Germinal center (tissue), 1 donor: Measurements from ENCODE around the gene MYH13.
A peak's percentile ranks its signal among the peaks of the same experiment; 100 is the strongest.
"Not testable (repeated sequence)": the region's sequence is repeated elsewhere in the genome, so short reads cannot be mapped to it uniquely, and the experiment has no call there.

ENCODE experiments used
- DNase-seq: peaks from one replicate; pipeline ENCODE4 v3.0.0; 2012; ENCODE audit warnings: mixed read lengths, low spot score

Gene MYH13

DNA sequence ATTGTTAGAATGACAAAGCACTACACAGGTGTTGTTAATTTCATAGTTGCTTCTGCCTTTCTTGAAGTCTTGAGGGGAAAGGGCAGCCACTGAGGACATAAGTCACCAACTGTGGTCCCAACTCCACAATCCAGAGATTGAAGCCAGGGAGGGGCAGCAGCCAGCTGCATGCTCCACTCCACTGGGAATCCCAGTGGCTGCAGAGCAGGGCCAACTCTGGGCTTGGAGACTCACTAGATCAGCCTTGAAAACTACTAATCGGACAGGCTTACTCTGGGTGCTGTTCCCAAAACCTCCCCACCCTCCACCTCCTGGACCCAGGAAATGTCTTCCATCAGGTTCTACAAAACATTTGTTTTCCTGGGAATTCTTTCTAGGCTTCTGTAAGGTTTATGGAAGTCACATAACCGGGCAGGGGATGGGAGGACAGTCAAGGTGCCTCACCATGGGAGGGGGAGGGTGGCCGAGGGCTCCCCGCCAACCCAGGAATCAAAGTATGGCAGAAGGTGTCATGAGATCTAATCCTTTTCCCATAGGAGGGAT lies 68.0 kb downstream of the MYH13 start:
- DNase-seq = no peak

GRCh38 chr17:10297691-10298090 lies 75.1 kb downstream of the MYH13 start:
- DNase-seq = no peak

GRCh38 chr17:10295728-10296343 lies 77.0 kb downstream of the MYH13 start:
- DNase-seq = peak; percentile 49

- DNase-seq = no peak
Measured at GRCh38 chr17:10294180-10294579, 78.6 kb downstream of the MYH13 start.

DNA sequence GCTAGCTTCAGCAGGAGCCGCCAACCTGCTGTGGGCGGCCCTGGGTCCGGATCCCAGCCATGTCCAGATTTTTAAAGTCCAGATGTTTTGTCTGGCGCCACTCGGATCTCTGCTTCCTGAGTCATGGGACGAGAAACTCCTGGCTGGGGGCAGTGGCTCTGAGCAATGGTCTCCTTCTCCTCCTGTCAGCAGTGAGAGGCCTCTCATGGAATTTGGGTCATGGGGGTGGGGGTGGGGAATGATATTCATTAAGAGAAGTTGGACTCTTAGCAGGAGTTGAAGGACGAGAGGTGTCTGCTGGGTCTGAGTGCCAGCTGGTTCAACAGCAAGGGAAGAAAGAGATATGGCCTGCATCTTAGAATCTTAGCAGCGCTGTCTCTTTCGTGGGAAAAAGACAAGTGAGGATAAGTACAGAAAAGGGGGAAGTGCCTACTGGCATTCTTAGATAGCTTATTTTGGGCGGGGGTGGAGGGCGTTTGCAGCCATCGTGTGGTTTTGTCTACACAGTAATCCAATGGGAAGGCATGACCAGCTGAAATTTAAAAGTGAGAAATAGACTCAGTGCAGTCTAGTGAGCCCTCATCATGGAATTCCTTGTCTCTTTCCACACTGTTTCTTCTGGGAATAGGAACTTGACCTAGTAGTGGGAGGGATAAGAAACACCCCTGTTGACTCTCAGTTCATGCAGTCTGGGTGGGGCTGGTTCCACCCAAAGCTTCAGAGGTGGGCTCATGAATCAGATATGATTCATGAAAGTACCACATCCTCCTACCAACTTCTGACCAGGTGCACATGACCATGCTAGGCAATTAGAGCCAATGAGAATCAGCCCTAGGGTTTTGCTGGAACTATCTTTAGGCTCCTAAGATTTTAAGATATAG lies 80.5 kb downstream of the MYH13 start:
- no peak for DNase-seq

DNA sequence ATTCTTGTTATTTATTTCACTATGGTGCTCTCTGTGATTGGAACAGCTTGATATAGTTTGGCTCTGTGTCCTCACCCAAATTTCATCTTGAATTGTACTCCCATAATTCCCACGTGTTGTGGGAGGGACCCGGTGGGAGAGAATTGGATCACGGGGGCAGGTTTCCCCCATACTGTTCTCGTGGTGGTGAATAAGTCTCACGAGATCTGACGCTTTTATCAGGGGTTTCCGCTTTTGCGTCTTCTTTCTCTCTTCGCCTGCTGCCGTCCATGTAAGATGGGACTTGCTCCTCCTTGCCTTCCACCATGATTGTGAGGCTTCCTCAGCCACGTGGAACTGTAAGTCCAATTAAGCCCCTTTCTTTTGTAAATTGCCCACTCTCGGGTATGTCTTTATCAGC lies 81.2 kb downstream of the MYH13 start:
- DNase-seq = not testable (repeated sequence)

DNA sequence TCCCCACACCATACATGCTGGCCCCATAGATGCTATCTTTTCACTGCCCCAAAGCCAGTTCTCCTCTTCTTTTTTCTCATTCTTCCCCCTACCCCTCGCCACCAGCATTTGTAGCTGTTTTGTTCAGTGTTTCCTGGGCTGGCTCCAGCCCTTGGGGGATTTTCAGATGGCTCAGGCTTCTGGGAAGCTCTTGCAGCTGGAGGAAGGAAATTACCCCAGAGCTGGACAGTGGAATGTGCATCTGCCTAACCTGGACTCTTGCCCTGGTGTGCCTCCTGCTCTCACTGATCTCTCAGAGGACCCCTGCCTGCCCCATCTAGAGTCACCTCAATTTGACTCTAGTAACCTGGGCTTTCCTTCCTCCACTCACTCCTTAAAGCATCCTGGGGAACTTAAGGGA lies 82.8 kb downstream of the MYH13 start:
- DNase-seq = no peak

- no peak for DNase-seq
Measured at GRCh38 chr17:10286324-10286723, 86.5 kb downstream of the MYH13 start.

DNA sequence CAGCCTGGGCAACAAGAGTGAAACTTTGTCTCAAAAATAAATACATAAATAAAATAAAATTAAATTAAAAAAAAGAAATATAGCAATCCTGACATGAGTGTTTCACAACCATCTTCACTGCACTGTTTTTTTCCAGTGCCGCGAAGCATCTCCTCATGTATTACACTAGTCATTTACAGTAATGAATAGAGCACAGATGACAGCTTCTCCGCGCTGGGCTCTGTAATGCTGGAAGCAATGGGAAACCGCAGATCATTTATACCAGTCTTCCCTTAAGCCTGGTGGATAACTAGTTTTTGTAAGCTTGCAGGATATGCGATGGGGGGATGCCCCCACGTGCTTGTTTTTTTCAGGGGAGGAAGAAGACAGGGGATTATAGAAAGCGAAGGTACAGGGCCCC lies 86.9 kb downstream of the MYH13 start:
- DNase-seq = no peak

DNA sequence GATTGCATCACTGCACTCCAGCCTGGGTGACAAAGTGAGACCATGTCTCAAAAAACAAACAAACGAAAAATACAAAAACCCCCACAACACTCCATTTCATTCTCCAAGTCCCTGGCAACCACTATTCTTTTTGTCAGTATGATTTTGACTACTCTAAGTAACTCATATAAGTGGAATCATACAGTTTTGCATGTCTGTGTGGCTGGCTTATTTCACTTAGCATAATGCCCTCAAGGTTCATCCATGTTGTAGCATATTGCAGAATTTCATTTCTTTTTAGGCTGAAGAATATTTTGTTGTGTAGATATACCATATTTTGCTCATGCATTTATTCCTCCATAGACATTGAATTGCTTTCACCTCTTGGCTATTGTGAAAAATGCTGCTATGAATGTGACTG lies 92.7 kb downstream of the MYH13 start:
- no peak for DNase-seq

DNA sequence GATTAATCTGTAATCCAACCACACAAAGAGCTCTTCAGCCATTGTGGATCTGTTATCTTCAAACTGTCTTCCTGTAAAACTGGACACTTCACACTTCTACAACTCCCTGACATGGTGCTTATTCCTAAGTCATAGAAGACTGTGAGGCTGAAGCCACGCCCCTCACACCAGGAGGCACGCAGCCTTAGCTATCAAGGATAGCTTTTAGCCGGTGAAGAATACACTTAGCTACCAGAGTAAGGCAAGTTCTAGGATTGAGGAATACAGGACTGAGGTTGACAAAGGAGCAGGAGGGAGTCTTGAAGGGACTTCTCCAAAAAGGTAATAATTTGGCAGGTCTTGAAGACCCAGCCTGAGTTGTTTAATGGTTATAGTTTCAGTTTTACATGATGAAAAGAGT lies 94.6 kb downstream of the MYH13 start:
- no peak for DNase-seq

GRCh38 chr17:10276436-10276835 lies 96.4 kb downstream of the MYH13 start:
- DNase-seq = no peak

- DNase-seq = no peak
Measured at GRCh38 chr17:10275418-10275817, 97.4 kb downstream of the MYH13 start.

DNA sequence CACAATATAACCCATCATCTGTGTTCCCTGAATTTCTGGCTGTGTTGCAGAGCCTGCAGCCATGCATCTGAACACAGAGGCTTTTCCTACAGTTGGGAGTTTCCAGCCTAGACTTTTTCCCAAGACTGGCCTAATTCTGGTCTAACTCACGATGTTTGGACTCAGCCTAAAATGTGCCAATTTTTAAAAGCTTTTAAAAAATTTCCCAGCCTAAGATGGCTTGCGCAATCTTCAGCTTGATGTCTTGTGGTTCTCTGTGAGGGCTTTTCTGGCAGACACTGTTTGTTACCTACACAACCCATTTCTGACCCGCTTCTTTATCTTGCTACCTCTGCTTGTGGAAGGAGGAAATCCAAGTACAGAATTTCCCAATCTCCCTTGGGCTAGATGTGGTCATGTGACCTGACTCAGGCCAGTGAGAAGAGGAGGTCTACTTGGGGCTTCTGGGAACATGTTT lies 101.7 kb downstream of the MYH13 start:
- no peak for DNase-seq

- no peak for DNase-seq
Measured at GRCh38 chr17:10270258-10270657, 102.5 kb downstream of the MYH13 start.

DNA sequence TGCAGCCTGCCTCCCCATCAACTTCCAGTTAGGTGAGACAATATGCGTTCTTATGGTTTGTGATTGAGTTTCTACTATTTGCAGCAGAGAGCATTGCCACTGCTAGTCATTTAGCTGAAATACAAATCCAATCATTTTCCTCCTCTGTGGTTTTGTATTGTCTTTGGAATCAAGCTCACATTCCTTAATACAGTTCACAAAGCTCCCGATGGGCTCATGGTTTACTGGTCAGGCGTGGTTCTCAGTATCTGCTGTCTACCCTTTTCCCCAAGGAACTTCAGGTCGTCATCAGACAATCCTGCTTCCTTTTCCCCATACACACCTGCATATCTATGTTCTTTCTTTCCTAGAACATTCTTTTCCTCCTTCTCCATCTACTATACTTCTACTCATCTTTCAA lies 104.8 kb downstream of the MYH13 start:
- DNase-seq = no peak

DNA sequence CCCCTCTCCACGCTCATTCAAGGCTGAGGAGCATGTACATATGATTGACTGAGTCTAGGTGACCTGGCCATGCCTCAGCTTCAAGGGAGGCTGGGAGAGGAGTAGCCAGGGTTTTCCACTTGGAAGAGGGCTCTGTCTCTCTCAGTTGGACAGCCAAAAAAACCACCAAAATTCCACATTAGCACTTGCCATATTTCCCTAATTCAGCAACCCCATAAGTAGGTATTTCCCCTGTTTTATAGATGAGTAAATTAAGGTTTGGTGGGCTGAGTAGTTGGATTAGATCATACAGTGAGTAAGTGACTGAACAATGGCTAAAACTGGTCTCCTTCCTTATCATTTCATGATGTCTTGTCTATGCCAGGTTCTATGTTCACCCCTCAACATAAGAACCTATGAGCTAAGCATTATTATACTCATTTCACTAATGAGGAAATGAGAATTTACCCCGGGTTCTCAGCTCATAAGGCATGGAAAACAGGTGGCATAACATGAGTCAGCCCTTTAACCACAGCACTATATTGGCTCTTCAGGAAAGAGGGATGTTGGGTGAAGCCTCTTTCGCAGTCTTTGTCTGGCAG lies 106.4 kb downstream of the MYH13 start:
- DNase-seq = no peak

- DNase-seq = no peak
Measured at GRCh38 chr17:10265100-10265810, 107.6 kb downstream of the MYH13 start.

DNA sequence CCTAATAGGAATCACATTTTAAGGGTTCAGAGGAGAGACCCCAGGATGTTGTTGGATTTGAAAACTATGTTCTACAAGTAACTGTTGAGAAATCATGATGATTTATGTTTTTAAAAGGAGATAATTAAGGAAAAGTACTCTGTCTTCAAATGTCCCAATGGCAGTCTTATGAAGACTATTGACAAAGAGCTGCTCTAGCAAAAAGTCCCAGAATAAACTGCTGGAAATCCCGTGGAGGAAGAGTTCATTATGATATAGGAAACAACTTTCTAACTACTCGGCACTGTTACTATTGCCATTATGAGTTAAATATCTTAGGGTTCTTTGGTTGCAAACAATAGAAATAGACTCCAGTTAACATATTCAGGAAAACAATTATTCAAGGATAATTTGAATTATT lies 108.8 kb downstream of the MYH13 start:
- DNase-seq = no peak

DNA sequence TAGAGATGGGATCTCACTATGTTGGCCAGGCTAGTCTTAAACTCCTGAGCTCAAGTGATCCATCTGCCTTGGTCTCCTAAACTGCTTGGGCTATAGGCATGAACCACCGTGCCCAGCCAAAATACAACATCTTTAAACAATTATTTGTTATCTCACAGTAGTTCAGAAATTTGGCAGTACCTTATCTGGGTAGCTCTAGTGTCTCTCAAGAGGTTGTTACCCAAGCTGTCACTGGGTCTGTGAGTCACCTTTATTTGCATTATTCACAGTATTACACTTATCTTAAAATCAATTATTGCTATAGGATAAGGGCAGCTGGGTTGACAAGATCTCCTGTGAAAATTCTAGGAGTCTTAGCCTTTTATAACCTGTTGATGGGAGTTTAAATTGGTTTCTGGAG lies 110.4 kb downstream of the MYH13 start:
- no peak for DNase-seq

DNA sequence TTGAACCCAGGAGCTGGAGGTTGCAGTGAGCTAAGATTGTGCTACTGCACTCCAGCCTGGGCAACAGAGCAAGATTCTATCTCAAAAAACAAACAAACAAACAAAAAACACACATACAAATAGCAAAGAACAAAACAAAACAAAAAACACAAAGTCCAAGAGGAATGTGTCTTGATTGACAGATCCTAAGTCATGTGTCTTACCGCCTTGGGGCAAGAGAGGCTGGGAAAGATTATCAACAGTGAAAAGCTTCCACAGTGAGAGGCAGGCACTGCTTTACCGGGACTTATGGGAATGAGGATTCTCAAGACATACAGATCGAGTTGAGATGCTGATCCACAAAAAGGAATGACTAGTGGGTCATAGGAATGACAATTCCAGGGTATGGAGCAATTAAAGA lies 111.7 kb downstream of the MYH13 start:
- no peak for DNase-seq

- DNase-seq = no peak
Measured at GRCh38 chr17:10251212-10251948, 121.4 kb downstream of the MYH13 start.
